Right ventricle myocardium inferior (tissue), 1 donor: Measurements from ENCODE around the gene ZP3. TPM values are rescaled to one million over a fixed set of nuclear protein-coding genes. Genes with fewer than 3 reads are reported as not detected.
"Not testable (repeated sequence)": the region's sequence is repeated elsewhere in the genome, so short reads cannot be mapped to it uniquely, and the experiment has no call there.

Experiments used
- ATAC-seq: fragments of 200-7000 bp; cut with Tn5 transposase; one replicate; pipeline ENCODE4 v1.9.1; 2020; ENCODE audit warnings: mild to moderate bottlenecking, moderate library complexity
- DNase-seq: peaks from one replicate; pipeline ENCODE4 v3.0.0; 2021; ENCODE audit errors: missing footprints
- intact Hi-C: fragments of 100-400 bp; cut with DNase I; formaldehyde crosslinking; loops from one replicate; pipeline ENCODE4 v1.11.0; 2022
- total RNA-seq: library from RNA; stranded (reverse); fragmentation: NEBNext Ultra II Directional; extraction: Animal tissue kit (Norgen Biotek cat#: 25700); gene quantifications from one replicate; pipeline ENCODE4 v1.2.1, GENCODE V29; 2021
- donor health status: DM: no; HTN: yes; CAD: no; lungs with severe emphysema.

Gene ZP3
- total RNA-seq, 1 donor from 2014 or later: 0.46 TPM

GRCh38 chr7:76400248-76400647, 24.5 kb upstream of the ZP3 start:
- intact Hi-C loops: no loop called here
- ATAC-seq: no peak
- DNase-seq: no peak

DNA sequence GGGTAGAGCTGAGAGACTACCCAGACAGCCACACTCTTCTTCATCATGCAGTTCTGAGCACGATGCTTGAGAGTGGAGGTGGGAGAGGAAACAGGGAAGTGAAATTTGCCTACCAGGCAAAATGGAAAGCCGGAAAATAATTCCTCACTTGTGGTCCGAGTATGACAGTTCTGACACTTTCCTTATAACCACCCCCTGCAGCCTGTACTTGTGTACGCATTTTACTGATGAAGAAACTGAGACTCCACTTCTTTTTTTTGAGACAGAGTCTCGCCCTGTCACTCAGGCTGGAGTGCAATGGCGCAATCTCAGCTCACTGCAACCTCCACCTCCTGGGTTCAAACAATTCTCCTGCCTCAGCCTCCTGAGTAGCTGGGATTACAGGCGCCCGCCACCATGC, 21.7 kb upstream of the ZP3 start:
- intact Hi-C loops, DNase-seq: not testable (repeated sequence)
- peak; percentile 28 for ATAC-seq

GRCh38 chr7:76403780-76404494, 20.8 kb upstream of the ZP3 start:
- intact Hi-C loops: no loop called here
- DNase-seq (no peak), ATAC-seq (peak; percentile 67)

DNA sequence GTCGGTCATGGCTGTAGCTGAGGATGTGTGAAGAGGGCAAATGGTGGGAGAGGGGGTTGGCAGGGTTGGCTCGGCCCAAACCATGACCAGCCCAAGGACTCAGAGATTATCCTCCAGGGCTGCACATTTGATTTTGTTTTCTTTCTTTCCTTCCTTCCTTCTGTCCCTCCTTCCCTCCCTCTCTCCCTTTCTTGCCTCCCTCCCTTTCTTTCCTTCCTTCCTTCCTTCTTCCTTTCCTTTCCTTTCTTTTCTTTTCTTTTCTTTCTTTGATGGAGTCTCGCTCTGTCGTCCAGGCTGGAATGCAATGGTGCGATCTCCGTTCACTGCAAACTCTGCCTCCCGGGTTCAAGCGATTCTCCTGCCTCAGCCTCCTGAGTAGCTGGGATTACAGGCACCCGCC, 19.0 kb upstream of the ZP3 start:
- no peak for ATAC-seq
- intact Hi-C loops: no loop called here
- DNase-seq: no peak

DNA sequence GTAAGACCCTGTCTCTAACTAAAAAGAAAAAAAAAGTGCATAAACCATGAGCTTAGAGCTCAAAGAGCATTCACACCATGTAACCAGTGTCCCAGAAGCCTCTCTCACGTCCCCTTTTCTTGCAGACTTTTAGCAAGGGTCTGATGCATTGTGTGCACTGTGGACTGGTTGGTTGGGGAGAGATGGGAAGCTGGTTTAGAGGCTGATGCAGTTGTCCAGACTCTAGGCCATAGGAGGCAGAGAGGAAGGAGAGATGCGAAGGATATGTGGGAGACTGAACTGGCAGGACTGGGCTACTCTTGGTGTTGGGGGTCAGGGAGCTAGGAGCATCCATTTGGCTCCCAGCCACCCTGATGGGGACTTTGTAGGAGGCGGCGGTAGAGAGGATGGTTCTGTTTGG, 17.0 kb upstream of the ZP3 start:
- intact Hi-C loops: no loop called here
- DNase-seq (no peak), ATAC-seq (no peak)

GRCh38 chr7:76408121-76408560, 16.6 kb upstream of the ZP3 start:
- intact Hi-C loops: no loop called here
- ATAC-seq (no peak), DNase-seq (no peak)

- intact Hi-C loops: no loop called here
- no peak for ATAC-seq
- no peak for DNase-seq
Measured at GRCh38 chr7:76409537-76409936, 15.2 kb upstream of the ZP3 start, which contains the start of gene SSC4D. TSS of gene SSC4D (minus strand) at chr7:76409697. CDS start at chr7:76404439, 5,258 bp downstream.

DNA sequence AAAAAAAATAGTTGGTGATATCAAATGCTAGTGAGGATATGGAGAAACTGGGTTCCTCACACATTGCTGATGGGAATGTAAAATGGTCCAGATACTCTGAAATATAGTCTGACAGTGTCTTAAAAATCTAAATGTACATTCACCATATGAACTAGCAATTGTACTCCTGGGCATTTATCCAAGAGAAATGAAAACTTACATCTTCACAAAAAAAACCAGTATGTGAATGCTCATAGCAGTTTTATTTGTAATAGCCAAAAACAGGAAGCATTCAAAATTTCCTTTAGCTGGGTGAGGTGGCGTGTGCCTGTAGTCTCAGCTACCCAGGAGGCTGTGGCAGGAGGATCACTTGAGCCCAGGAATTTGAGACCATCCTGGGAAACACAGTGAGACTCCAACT, 13.1 kb upstream of the ZP3 start:
- intact Hi-C loops: no loop called here
- DNase-seq: no peak
- no peak for ATAC-seq

GRCh38 chr7:76412249-76412648, 12.5 kb upstream of the ZP3 start:
- DNase-seq: no peak
- intact Hi-C loops: no loop called here
- ATAC-seq: no peak

- DNase-seq, intact Hi-C loops, ATAC-seq: not testable (repeated sequence)
Measured at GRCh38 chr7:76417654-76418310, 7.0 kb upstream of the ZP3 start.

GRCh38 chr7:76421097-76421496, 3.7 kb upstream of the ZP3 start:
- not testable (repeated sequence) for ATAC-seq, DNase-seq

GRCh38 chr7:76423666-76424412, 911 bp upstream of the ZP3 start:
- ATAC-seq (no peak), DNase-seq (no peak)
- intact Hi-C loops: no loop called here

More at GRCh38 chr7:76421097-76421496, 3.7 kb upstream of the ZP3 start:
- intact Hi-C loops: not testable (repeated sequence)

DNA sequence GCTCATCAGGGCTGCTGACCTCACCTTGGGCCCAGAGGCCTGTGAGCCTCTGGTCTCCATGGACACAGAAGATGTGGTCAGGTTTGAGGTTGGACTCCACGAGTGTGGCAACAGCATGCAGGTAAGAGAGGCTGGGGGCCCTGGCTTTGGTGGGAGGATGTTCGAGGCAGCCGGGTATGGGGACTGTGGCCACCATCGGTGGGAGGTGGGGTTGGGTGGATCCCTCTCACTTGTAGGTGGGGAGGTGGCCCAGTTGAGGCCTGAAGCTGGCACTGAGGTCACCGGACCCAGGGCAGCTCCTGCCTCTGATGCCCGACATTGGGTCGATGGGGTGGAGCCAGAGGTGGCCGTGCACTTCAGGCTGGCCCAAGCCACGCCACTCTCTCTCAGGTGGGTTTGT, 406 bp downstream of the ZP3 start:
- no peak for DNase-seq
- intact Hi-C loops: no loop called here
- ATAC-seq: no peak

DNA sequence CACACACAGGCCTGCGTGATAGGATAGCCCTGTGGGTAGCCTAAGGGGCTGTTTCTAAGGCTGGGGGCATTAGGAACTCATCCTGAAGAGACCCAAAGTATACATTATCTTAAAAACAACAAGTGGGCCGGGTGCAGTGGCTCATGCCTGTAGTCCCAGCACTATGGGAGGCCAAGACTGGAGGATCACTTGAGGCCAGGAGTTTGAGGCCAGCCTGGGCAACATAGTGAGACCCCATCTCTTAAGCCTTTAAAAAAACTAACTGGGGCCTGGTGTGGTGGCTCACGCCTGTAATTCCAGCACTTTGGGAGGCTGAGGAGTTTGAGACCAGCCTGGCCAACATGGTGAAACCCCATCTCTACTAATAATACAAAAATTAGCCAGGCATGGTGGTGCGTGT, 808 bp downstream of the ZP3 start:
- ATAC-seq, DNase-seq, intact Hi-C loops: not testable (repeated sequence)

DNA sequence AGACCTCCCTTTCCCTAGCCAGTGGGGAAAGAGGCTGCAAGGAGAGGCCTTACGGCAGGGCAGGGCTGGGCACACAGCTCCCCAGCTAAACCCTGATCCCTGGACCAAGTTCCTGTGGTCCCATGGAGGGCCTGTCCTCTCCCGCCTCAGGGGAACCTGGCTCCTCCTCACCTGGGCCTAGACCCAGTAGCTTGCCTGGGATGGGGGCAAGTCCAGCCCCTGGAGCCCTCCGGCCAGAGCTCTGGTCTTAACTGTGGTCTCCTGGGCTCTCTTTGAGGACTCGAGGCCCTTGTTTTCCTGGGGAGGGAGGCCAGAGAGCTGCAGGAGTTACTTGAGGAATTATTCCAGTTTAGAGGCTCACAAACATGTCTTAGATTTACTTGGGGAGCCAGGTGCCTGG, 1.5 kb downstream of the ZP3 start:
- DNase-seq: no peak
- intact Hi-C loops: no loop called here
- no peak for ATAC-seq

- DNase-seq (no peak), ATAC-seq (no peak)
- intact Hi-C loops: no loop called here
Measured at GRCh38 chr7:76427635-76428034, 2.9 kb downstream of the ZP3 start.

- DNase-seq: no peak
- intact Hi-C loops: no loop called here
- no peak for ATAC-seq
Measured at GRCh38 chr7:76428149-76428823, 3.5 kb downstream of the ZP3 start.

- DNase-seq (no peak), ATAC-seq (no peak)
- intact Hi-C loops: no loop called here
Measured at GRCh38 chr7:76428868-76429805, 4.4 kb downstream of the ZP3 start.
